NCI-H446 (cell line): Measurements from ENCODE around the gene HHIPL1.

Experiments
- DNase-seq, 2 experiments: peaks; one replicate each; lab custom pipeline; 2025; lab: John Stamatoyannopoulos, UW

Gene HHIPL1

GRCh38 chr14:99690636-99691035, 45.7 kb downstream of the HHIPL1 start:
- DNase-seq: no peak

- DNase-seq: no peak
These were observed 46.4 kb downstream of the HHIPL1 start for GRCh38 chr14:99691111-99691885.

GRCh38 chr14:99693918-99694317, 49.0 kb downstream of the HHIPL1 start:
- DNase-seq: no peak

- DNase-seq: no peak
These were observed 52.0 kb downstream of the HHIPL1 start for GRCh38 chr14:99696929-99697328.

GRCh38 chr14:99698236-99698635, 53.3 kb downstream of the HHIPL1 start:
- DNase-seq: no peak

- DNase-seq: no peak
These were observed 53.7 kb downstream of the HHIPL1 start for GRCh38 chr14:99698642-99699041.

GRCh38 chr14:99699085-99699760, 54.3 kb downstream of the HHIPL1 start:
- DNase-seq: no peak

GRCh38 chr14:99699861-99700260, 54.9 kb downstream of the HHIPL1 start:
- DNase-seq: no peak

GRCh38 chr14:99700379-99700778, 55.5 kb downstream of the HHIPL1 start:
- no peak for DNase-seq

- no peak for DNase-seq
These were observed 56.3 kb downstream of the HHIPL1 start for GRCh38 chr14:99701260-99701659.

GRCh38 chr14:99702115-99702514, 57.2 kb downstream of the HHIPL1 start:
- DNase-seq: no peak

GRCh38 chr14:99703381-99703780, 58.5 kb downstream of the HHIPL1 start:
- DNase-seq: no peak

GRCh38 chr14:99704037-99704436, 59.1 kb downstream of the HHIPL1 start:
- DNase-seq: no peak

GRCh38 chr14:99706107-99706900, 61.4 kb downstream of the HHIPL1 start:
- no peak for DNase-seq

GRCh38 chr14:99707420-99707819, 62.5 kb downstream of the HHIPL1 start:
- DNase-seq: no peak

- DNase-seq: no peak
These were observed 63.0 kb downstream of the HHIPL1 start for GRCh38 chr14:99707921-99708320.

GRCh38 chr14:99708449-99708848, 63.5 kb downstream of the HHIPL1 start:
- no peak for DNase-seq

GRCh38 chr14:99713972-99714371, 69.0 kb downstream of the HHIPL1 start:
- DNase-seq: no peak

- DNase-seq: peak in 1 of 2 experiments; percentile 25
These were observed 70.5 kb downstream of the HHIPL1 start for GRCh38 chr14:99715266-99716000.

- DNase-seq: no peak
These were observed 71.3 kb downstream of the HHIPL1 start for GRCh38 chr14:99716091-99716849.
